Thyroid gland (tissue), 4 donors: ENCODE data around the gene ASCL2. TPM values are rescaled to one million over a fixed set of nuclear protein-coding genes. Genes with fewer than 3 reads are reported as not detected.

Experiments
- DNase-seq, 2 donors: peaks; one replicate each; pipeline ENCODE4 v3.0.0-alpha.2; 2019
- H3K27ac ChIP-seq, 3 donors: fragments of 200-600 bp; sonication (generic); 1 replicate in 2 of 3; 2 replicates in 1 of 3; pipeline ENCODE4 v1.5.1; 2016 to 2019; ENCODE audit warnings: mild to moderate bottlenecking in 1 of 3, moderate library complexity in 1 of 3
- H3K27me3 ChIP-seq: fragments of 200-600 bp; sonication (generic); one replicate; pipeline ENCODE4 v1.5.1; 2019
- H3K36me3 ChIP-seq, 2 donors: fragments of 200-600 bp; sonication (generic); one replicate each; pipeline ENCODE4 v1.5.1; 2016 to 2019
- H3K4me1 ChIP-seq, 2 donors: fragments of 200-600 bp; sonication (generic); one replicate each; pipeline ENCODE4 v1.5.1; 2017 to 2019
- H3K4me3 ChIP-seq, 3 donors: fragments of 200-600 bp; sonication (generic); replicated peaks in 1 of 3; 1 replicate in 2 of 3; 2 replicates in 1 of 3; pipeline ENCODE4 v1.5.1; 2016; ENCODE audit warnings: mild to moderate bottlenecking in 1 of 3
- H3K9me3 ChIP-seq: fragments of 200-600 bp; sonication (generic); one replicate; pipeline ENCODE4 v1.5.1; 2017
- POLR2A ChIP-seq, 2 donors: fragments of 450-650 bp; IDR thresholded peaks; one replicate each; pipeline ENCODE4 v1.6.1; 2017; ENCODE audit warnings: antibody characterized with exemption in 2 of 2, mild to moderate bottlenecking in 2 of 2, moderate library complexity in 1 of 2
- WGBS, 2 donors: methylation state at CpG; one replicate each; pipeline ENCODE4 v1.1.5; 2017; 5-methylcytosine and 5-hydroxymethylcytosine counted together
- intact Hi-C: fragments of 100-400 bp; cut with DNase I; formaldehyde crosslinking; loops from one replicate; pipeline ENCODE4 v1.15.1; 2023
- total RNA-seq, 4 donors: library from RNA; depleted of rRNA; stranded (reverse); fragments of >200 nt; gene quantifications; one replicate each; pipeline ENCODE4 v1.2.3, GENCODE V29; 2016
- TF ChIP-seq, protein P1 (sequence below), 6 experiments: fragments of 200-600 bp in 3 of 6; fragments of 450-650 bp in 3 of 6; sonication (generic) in 3 of 6; IDR thresholded peaks; one replicate each; pipeline ENCODE4 v1.5.1; 2016 to 2019; ENCODE audit warnings: antibody characterized with exemption in 6 of 6, mild to moderate bottlenecking in 2 of 6, inconsistent platforms in 1 of 6, moderate library complexity in 1 of 6

The ASCL2 gene
- total RNA-seq, 4 donors from 2014 or later, result 0.46 to 2.9 (median 0.66) TPM

DNA sequence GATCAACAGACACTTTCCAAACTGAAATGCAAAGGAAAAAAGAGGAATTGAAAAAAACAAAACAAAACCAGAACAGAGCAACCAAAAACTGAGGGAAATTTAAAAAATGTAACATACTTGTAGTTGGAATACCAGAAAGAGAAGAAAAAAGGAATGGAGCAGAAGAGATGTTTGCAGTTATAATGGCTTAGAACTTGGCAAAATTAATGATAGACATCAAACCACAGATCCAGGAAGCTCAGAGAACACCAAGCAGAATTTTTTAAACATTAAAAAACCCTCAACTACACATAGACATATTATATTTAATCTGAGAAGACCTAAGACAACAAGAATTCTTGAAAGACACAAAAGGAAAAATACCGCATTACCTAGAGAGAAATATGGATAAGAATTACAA lies 46.1 kb downstream of the ASCL2 start:
- 98 to 100% methylated on average over 1 of the region's 1 CpG for WGBS, 2 donors
- no peak overlapping the region for H3K4me3 ChIP-seq
- no peak for DNase-seq
- H3K36me3 ChIP-seq, result no peaks in the 10 kb centered on the region
- no peaks in the 10 kb centered on the region for H3K4me1 ChIP-seq
- no peak overlapping the region for H3K27ac ChIP-seq
- no peaks in the 10 kb centered on the region for H3K27me3 ChIP-seq
- intact Hi-C loops, result no loop called here
- H3K9me3 ChIP-seq, result no peaks in the 10 kb centered on the region
- TF ChIP-seq POLR2A (IDR thresholded peaks at IDR 0.05), result no peak
- TF ChIP-seq, protein P1, sequence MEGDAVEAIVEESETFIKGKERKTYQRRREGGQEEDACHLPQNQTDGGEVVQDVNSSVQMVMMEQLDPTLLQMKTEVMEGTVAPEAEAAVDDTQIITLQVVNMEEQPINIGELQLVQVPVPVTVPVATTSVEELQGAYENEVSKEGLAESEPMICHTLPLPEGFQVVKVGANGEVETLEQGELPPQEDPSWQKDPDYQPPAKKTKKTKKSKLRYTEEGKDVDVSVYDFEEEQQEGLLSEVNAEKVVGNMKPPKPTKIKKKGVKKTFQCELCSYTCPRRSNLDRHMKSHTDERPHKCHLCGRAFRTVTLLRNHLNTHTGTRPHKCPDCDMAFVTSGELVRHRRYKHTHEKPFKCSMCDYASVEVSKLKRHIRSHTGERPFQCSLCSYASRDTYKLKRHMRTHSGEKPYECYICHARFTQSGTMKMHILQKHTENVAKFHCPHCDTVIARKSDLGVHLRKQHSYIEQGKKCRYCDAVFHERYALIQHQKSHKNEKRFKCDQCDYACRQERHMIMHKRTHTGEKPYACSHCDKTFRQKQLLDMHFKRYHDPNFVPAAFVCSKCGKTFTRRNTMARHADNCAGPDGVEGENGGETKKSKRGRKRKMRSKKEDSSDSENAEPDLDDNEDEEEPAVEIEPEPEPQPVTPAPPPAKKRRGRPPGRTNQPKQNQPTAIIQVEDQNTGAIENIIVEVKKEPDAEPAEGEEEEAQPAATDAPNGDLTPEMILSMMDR (IDR thresholded peaks at IDR 0.05), result no peak

DNA sequence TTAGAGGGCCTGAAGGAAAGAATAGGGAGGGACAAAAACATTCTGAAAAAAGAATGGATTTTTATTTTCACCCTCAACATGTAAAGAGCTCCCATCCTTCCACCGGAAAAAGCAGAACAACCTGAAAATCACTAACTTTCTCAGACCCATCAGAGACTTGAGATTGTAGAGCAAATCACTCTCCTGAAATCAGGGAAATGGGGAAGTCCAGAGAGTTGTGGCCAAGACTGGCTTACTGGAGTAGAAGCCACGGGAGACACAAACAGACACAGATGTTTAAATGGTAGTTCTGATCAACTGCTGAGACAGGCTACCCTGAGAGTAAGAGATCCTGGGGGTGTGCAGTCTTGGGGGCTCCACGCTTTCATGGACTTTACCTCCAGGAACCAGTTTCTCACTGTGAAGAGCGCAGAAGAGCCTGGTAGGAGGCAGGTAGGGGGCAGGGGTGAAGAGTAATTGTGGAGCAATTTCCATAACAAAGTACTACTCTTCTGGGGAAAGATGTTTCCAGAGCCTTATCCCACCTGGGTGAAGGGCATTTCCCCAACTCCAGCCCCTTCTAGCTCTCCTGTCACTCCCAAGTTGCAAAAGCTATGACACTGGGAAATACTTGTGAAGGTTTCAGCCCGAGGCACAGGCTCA lies 47.1 kb downstream of the ASCL2 start:
- intact Hi-C loops, result no loop called here
- 61 to 72% methylated on average over 5 of the region's 5 CpGs for WGBS, 2 donors
- Histone ChIP-seq H3K27ac (no peak overlapping the region), H3K27me3 (no peaks in the 10 kb centered on the region), H3K4me3 (no peak overlapping the region), H3K36me3 (no peaks in the 10 kb centered on the region), H3K4me1 (no peaks in the 10 kb centered on the region), H3K9me3 (no peaks in the 10 kb centered on the region)
- DNase-seq, result no peak
- TF ChIP-seq, protein P1 (IDR thresholded peaks at IDR 0.05), result no peak
- TF ChIP-seq POLR2A (IDR thresholded peaks at IDR 0.05), result no peak

DNA sequence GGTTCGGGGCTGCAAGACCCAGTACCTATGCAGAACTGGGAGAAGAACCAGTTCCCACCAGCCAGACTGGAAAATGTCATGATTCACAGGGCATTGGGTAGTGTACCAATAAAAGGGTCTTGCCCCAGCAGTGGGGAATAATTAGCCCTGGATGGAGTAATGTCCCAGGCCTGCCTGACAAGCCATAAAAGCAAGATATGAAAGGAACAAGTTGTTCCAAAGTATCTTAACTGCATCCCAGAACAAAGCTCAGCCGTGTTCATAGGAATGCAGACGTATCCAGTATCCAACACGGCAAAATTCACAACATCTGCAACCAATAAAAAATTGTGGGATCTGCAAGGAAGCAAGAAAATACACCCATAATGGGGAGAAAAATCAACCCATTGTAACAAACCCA lies 47.9 kb downstream of the ASCL2 start:
- H3K4me1 ChIP-seq, result no peaks in the 10 kb centered on the region
- no peak overlapping the region for H3K27ac ChIP-seq
- H3K27me3 ChIP-seq, result no peaks in the 10 kb centered on the region
- no peak for TF ChIP-seq POLR2A (IDR thresholded peaks at IDR 0.05)
- TF ChIP-seq, protein P1 (IDR thresholded peaks at IDR 0.05), result no peak
- no peak for DNase-seq
- intact Hi-C loops, result no loop called here
- H3K9me3 ChIP-seq, result no peaks in the 10 kb centered on the region
- no peaks in the 10 kb centered on the region for H3K36me3 ChIP-seq
- WGBS, 2 donors, result 76 to 84% methylated on average over 4 of the region's 4 CpGs
- no peak overlapping the region for H3K4me3 ChIP-seq

DNA sequence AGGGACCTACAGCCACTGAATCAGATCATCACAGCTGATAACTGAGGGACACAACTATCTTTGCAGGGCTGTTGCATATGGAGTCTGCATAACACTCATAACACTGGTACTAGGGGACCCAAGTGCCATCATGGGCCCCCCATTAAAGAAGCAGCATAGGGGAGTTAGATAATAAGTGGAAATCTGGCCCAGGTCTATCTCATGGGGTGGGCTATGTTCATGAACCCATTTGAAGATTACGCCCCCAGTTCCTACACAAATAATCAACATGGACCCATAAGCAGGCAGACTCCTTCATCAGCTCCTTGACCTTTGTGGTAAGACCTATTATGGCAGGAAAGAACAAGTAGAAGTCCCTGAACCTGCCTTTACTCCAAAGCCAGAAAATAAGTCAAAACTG lies 48.8 kb downstream of the ASCL2 start:
- Histone ChIP-seq H3K4me3 (no peak overlapping the region), H3K27me3 (no peaks in the 10 kb centered on the region), H3K9me3 (no peaks in the 10 kb centered on the region), H3K36me3 (no peaks in the 10 kb centered on the region), H3K27ac (no peak overlapping the region), H3K4me1 (no peaks in the 10 kb centered on the region)
- no peak for TF ChIP-seq POLR2A (IDR thresholded peaks at IDR 0.05)
- TF ChIP-seq, protein P1 (IDR thresholded peaks at IDR 0.05), result no peak
- WGBS, 2 donors, result 100% methylated on average over 1 of the region's 1 CpG
- no peak for DNase-seq
- intact Hi-C loops, result no loop called here

DNA sequence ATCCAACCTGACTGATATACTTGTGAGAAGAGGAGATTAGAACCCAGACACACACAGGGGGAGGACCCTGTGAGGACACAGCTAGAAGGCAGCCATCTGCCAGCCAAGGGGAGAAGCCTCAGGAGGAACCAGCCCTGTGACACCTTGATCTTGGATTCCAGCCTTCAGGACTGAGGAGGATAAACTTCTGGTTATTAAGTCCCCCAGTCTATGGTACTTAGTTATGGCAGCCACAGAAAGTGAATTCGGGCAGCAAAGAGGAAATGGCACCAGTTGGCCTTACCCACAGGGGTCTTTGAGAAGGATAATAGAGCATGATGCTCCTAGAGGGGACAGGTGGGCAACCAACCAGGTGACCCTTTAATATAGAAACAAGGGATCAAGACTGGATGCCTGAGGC lies 49.4 kb downstream of the ASCL2 start:
- no peak for DNase-seq
- Histone ChIP-seq H3K9me3 (no peaks in the 10 kb centered on the region), H3K27me3 (no peaks in the 10 kb centered on the region), H3K4me3 (no peak overlapping the region), H3K27ac (no peak overlapping the region), H3K4me1 (no peaks in the 10 kb centered on the region), H3K36me3 (no peaks in the 10 kb centered on the region)
- intact Hi-C loops, result no loop called here
- WGBS, 2 donors, result 74 to 86% methylated on average over 1 of the region's 1 CpG
- TF ChIP-seq POLR2A (IDR thresholded peaks at IDR 0.05), result no peak
- TF ChIP-seq, protein P1 (IDR thresholded peaks at IDR 0.05), result no peak
